GM10847 (cell line): Measurements from ENCODE around the gene ITGA8.

Source experiments
- POLR2A ChIP-seq: IDR thresholded peaks from 2 replicates; pipeline ENCODE4 v1.6.1; 2011; ENCODE audit not compliant: insufficient read length; ENCODE audit errors: extremely low read depth

Gene ITGA8

DNA sequence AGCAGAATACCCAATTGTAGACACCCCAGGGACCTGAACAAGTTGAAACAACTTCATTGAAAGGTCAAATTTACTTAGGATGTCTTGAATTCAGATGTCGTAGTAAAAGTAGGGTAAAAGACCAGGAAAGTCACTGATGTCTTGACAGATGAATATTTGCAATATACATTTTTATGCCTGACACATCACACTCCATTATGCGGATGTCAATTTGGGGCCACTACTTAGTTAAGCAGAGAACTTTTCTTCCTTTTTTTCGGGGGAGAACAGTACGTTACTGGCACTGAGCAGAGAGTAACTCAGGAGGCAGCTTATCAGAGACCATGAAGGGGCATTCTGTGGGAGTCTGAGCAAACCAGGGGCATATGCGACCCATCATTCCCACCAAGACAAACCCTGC, 4.9 kb downstream of the ITGA8 start:
- no peak for TF ChIP-seq POLR2A

DNA sequence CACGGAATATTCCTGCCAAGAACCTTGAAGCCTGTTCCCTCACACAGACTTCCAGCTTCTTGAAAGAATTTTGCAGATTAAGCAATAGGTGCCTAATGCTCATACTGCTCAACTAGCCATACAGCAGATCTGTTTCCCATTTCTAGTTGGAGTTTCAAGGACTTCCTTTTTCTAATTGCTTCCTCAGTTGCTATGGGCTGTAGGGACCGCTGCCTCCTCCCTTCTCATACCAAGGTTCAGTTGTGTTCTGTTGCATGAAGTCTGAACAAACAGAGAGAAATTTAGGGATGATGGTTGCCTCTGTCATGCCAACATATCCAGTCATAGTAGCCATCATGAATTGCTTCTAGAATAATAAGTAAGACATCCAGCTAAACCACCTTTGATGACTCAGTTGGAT, 6.8 kb downstream of the ITGA8 start:
- no peak for TF ChIP-seq POLR2A

DNA sequence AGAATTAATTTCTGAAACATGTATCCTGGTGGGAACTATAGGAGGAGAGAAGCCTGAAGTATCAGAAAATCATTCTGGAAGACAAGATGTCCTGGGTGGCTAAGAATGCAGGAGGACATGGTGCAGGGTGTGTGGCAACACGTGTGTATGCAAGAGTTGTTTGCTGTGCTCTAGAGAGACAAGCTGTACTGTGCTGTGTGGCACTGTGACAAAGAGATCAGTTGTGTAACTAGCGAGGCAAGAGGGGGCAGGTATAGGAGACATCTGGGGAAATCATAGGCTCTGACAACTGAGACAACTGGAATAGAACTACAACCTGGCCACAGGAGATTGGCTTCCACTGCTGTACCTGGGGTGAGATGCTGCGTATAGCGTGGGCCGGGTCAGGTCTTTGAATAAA, 9.3 kb downstream of the ITGA8 start:
- TF ChIP-seq POLR2A = no peak

DNA sequence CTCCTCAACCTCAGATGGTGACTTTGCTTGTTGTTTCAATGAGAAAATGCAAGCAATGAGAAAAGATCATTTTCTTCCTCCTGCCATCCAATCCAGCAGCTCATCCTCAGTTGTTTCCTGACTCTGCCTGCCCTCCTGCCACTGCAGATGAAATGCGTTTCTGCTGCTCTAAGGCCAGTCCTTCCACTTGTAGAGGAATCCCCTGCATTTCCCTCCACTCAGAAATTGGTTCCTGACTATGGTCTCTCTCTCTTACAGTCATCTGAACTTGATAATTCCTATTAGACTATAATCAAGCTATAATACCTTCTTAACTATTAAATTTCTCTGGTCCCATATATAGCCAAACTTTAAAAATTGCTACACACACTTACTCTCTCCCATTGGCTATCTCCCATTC, 14.4 kb downstream of the ITGA8 start:
- TF ChIP-seq POLR2A = no peak

DNA sequence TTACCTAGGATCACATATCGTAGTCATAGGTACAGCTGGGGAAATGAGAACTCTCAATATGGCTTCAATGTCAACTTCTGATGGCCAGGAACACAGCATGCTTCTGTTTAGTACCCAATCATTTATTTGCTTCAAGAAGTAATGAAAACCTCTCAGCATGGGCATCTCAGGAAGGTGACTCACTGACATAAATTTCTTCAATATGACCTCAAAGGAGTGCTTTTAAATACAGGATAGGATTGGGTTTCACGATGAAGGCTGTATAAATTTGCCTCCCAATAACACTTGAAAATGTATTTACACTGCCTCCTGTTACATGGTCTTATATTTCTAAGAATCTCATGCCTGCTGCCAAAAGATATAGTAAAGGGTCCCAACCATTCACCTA, 15.1 kb downstream of the ITGA8 start:
- no peak for TF ChIP-seq POLR2A

DNA sequence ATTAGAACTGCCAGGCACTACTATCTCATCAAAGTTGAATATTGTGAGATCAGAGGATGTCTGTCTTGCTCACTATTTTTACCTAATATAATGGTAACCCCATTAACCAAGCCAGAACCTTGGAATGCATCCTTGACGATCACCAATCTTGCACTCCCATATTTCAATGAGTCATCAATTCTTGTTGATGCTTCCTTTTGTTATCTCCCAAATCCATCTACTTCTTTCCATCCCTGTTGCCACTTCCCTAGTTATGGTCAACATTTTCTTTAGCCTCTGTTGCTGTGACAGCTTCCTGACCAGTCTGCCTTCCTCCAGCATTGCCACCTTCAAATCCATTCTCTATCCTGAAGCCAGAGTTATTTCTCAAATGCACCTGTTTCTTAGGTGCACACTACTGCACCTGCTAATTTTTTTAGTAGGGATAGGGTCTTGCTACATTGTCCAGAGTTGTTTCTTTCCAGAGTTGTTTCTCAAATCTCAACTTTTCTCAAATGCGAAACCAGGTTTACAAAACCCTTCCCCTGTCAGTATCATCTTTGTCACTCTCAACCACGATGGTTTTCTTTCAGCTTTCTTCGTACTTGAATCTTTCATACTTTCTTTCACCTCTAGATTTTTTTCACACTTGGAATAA, 15.7 kb downstream of the ITGA8 start:
- TF ChIP-seq POLR2A = no peak

DNA sequence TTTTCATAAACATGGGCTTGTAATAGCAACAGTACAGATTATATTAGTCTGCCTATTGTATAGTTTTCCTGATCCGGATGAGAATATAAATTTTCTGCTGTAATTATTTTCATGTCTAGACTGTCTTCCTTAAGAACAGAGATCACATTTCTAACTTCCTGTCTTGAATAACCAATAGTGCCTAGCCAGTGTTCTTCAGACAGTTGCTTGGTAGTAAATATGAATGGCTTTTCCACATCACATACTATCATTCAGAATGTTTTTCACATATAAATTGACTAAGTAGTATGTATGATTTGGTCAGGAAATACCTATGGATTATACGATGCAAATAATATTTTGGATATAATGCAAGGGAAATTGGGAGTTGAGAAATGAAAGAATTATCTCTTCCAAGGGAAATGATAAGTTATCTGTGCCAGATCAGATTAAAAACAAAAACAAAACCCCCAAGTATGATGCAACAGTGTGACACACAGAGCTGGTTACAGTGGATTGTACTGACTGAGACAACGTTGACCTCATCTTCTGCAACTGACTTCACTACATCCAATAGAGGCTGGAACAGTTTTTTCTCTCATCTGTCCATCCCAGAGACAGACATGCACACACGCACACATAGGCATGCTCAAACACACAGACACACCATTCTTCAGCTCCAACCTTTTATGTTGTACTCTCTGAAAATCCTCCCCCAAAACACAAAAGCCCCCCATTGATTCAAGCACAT, 16.4 kb downstream of the ITGA8 start:
- TF ChIP-seq POLR2A = no peak

DNA sequence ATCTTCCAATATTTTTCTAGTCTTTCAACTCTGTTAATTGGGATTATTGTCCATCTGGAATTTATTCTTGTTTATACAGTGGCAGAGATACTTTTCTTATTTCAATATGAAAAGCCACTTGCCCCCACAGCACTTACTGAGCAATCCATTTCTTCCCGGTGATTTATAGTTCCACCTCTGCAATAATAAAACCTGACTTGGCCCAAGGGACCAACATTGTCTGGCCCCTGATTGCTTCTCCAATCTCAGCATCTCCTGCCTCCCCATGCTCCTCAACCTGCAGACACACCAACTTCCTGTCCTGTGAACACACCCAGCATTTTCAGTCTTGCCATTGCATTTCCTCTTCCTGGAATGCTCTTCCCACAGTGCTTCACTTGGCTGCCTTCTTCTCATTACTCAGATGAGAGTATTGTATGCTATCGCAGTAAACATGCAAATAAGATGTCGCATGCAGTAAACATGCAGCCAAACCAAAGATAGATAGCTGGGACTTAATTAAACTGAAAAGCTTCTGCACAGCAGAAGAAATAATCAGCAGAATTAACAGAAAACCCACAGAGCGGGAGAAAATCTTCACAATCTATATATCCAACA, 19.5 kb downstream of the ITGA8 start:
- no peak for TF ChIP-seq POLR2A

DNA sequence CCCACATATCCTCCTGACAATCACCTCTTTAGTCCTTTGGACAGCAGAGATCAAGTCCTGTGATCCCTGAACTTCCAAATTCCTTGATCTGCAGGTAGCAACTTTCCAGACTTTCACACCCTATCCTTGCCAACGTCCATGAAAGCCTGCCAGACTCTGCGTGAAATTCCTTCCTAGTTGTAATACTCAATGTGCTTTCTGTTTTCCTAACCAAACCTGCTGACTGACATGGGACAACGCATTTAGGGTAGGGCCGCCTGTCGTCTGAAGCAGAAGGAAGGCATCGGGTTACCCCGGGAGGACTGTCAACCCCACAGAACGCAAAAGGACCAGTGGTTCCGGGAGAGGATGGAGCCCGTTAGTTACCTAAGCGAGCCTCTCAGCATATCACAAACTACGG, 23.9 kb downstream of the ITGA8 start:
- TF ChIP-seq POLR2A = no peak

DNA sequence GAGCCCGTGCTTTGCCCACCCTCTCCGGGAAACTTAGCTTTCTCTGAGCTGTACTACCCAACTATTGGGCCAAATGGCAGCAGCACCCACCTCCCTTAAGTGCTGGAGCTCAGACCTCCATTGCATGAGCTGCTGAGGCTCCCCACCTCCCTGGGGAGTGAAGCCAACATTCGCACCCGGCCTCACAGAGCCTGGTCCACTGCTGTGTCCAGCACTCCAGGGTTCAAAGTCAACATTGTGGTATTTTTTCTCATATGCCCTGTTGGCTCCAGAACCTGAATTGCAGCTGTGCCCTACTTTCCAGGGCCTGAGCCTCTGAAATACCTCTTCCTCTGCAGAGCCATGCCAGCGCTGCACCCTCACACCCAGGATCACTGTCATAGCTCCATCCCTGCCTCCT, 29.7 kb downstream of the ITGA8 start:
- no peak for TF ChIP-seq POLR2A

DNA sequence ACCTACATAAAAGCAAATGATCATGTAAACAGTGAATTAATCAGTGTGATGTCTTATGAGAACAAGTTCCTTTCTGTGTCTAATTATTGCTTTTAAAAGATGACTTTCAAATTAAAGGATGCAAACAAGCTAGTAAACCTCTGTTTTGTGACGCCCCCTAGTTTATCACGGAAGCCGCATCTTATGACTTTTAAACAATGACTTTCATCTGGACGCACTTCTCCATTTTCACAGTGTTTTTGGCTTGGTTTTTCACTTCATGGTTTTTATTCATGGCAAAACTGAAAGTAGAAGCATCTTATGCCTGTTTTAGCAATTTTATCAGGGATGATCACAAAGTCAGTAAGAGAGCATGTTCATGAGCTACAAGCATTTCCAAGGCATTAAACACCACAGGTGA, 35.0 kb downstream of the ITGA8 start:
- TF ChIP-seq POLR2A = no peak

DNA sequence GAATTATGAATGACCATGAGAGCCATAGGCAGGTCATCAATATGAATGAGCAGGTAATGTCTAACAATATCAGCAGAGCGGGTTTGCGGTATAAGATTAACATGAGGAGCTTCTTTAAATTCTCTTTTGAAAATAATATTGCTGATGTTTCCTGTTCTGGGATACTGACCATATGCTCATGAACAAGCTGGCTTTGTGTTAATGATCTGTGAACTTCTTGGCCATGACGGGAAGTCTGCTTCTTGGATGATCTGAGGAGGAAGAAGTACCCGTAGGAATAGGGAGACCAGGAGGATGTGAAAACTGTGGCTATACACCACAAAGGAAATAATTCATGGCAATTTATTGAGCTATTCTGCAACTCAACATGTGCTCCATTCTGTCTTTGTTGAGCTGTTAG, 38.6 kb downstream of the ITGA8 start:
- TF ChIP-seq POLR2A = no peak

DNA sequence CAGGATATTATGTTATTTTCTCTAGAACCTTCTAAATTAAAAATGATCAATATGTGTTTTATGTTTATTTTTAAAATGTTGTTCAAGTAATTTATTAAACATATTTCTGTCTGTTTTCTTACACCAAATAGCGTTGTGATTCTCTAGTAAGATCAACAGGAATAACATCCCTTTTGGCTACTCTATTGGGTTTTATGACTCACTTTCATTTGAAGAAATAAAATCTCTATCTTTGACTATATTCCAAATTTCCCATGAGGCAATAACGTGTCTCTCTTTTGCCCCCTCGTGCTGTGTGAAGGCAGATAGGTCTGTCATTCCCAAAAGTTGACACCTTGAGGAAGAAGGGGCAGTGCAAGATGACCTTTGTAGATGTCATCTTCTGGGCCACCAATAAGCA, 40.9 kb downstream of the ITGA8 start:
- TF ChIP-seq POLR2A = no peak

DNA sequence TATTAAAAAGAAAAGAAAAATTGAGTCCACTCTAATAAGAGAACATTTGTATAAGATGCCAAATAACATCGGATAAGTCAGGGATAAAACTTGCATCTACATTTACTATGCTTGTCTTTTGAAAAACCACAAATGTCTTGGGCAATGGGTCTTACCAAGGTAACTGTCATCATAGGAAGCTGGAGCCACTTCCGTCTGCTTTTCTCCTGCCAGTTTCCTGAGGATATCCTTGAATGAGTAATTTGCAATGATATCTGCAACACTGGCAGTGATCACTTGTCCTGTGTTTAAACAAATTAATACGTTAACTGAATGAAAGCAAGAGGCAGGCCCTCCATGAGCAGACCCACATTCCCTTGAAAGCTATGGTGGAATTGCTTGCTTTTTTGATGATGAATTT, 47.3 kb downstream of the ITGA8 start:
- no peak for TF ChIP-seq POLR2A

DNA sequence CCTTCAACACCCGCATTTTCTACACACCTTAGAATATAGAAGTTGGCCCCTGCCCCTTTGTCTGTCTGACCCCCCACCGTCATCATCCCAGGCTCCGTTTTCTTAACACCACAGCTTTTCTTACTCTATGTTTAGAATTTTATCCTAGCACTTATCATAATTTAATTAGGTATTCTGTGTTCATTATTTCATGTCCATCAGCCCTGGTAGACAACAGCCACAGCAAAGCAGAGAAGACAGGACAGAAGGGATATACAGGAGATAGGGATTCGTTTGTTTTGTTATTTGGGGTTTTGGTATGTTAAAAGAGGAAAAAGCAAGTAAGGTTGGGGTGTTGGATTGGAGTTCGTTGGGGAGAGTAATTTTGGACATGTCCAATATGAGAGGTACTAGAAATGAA, 48.8 kb downstream of the ITGA8 start:
- no peak for TF ChIP-seq POLR2A

DNA sequence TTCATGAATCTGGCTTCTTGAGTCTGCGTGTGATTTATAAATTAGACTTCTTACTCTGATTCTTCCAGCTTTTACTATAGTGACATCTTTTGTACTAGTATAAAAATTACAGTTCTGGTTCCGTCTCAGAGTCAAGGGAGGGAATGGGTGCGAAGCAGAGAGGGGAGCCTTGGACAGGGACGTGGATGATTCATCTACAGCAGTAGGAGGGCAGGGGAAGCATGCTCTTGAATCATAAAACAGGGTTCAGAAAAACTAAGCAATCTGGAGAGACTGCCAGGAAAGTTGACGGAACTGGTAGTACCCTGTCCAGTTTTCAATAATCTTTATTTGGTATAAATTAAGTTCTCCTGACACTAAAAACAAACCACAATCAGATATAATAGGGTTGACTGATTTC, 58.1 kb downstream of the ITGA8 start:
- no peak for TF ChIP-seq POLR2A

DNA sequence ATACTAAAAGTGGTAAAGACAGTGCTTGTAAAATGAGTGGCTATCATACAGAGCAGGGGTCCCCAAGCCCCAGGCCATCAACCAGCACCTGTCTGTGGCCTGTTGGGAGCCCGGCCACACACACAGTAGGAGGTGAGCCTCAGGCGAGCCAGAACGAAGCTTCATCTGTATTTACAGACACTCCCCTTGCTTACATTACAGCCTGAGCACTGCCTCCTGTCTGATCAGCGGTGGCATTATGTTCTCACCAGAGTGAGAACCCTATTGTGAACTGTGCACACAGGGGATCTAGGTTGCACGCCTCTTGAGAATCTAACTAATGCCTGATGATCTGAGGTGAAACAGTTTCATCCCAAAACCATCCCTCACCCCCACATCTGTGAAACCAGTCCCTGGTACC, 58.7 kb downstream of the ITGA8 start:
- no peak for TF ChIP-seq POLR2A

DNA sequence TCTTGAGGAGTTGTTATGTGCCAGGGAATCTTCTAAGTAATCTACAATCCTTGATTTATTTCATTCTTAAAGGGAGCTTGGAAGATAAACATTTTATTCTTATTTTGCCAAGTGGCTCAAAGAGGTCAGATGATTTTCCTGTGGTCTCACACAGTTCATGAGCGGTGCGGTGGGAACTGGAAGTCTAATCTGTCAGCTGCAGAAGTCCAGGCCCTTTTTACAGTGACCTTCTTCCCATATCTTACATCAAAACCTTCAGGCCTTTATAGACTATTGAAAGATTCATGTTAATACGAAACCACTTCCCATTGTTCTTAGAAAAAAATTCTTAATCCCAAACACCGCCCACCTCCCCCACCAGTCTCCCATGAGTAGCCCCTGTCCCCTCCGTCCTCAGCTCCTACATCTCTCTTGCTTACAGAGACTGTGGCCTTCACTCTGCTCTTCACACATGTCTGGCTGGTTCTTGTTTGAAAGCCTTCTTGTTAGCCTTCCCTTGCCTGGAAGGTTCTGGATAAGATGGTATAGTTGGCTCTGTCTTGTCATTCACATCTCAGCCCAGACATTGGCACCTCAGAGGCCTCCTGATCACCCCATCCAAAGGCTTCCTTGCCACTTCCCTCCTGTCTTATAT, 61.5 kb downstream of the ITGA8 start:
- no peak for TF ChIP-seq POLR2A
